OCI-LY7 (cell line): ENCODE results near the gene DGKH. TPM values are rescaled to one million over a fixed set of nuclear protein-coding genes. Genes with fewer than 3 reads are reported as not detected.

Source experiments
- BruUV-seq: library from RNA; stranded (reverse); fragments of 400-500 nt; replicated peaks from 2 replicates; lab custom pipeline; 2021; lab: Mats Ljungman, UMichigan
- CTCF ChIA-PET: fragments of 300-600 bp; sonication (Branson Sonifier 250); formaldehyde crosslinking; loops from one replicate; lab custom pipeline; 2022; ENCODE audit warnings: antibody characterized with exemption; ENCODE audit not compliant: unreplicated experiment; lab: Charles Lee
- POLR2A ChIA-PET: fragments of 300-600 bp; sonication (Branson Sonifier 250); formaldehyde crosslinking; loops from one replicate; lab custom pipeline; 2022; ENCODE audit warnings: antibody characterized with exemption; lab: Charles Lee
- DNase-seq: peaks from one replicate; pipeline ENCODE4 v3.0.0-alpha.2; 2015; ENCODE audit warnings: low spot score
- H2AFZ ChIP-seq: fragments of 200-600 bp; sonication (generic), shearing (Covaris generic); 2 replicates; pipeline ENCODE4 v1.6.1; 2014; ENCODE audit warnings: mild to moderate bottlenecking, antibody characterized with exemption, low read length, moderate library complexity
- H3K27ac ChIP-seq: fragments of 200-600 bp; sonication (generic); 2 replicates; pipeline ENCODE4 v1.5.1; 2014; ENCODE audit warnings: mixed run types, low read depth, mild to moderate bottlenecking, moderate library complexity, low read length, inconsistent platforms; ENCODE audit not compliant: poor library complexity, severe bottlenecking
- H3K36me3 ChIP-seq: fragments of 200-600 bp; sonication (generic); 2 replicates; pipeline ENCODE4 v1.6.1; 2014; ENCODE audit warnings: mild to moderate bottlenecking, antibody characterized with exemption, low read length, moderate library complexity, mixed read lengths; ENCODE audit not compliant: insufficient read depth
- H3K4me1 ChIP-seq: fragments of 200-600 bp; sonication (generic); 2 replicates; pipeline ENCODE4 v1.5.1; 2014; ENCODE audit warnings: mild to moderate bottlenecking, low read length; ENCODE audit not compliant: insufficient read depth, poor library complexity, severe bottlenecking
- H3K4me2 ChIP-seq: fragments of 200-600 bp; sonication (generic); 2 replicates; pipeline ENCODE4 v1.6.1; 2014; ENCODE audit warnings: mild to moderate bottlenecking, low read length
- H3K4me3 ChIP-seq: fragments of 200-600 bp; sonication (generic); 2 replicates; pipeline ENCODE4 v1.5.1; 2014; ENCODE audit warnings: mild to moderate bottlenecking, low read depth, low read length; ENCODE audit not compliant: poor library complexity, severe bottlenecking
- H3K79me2 ChIP-seq: fragments of 200-600 bp; sonication (generic); 2 replicates; pipeline ENCODE4 v1.6.1; 2016; ENCODE audit warnings: low read depth, mild to moderate bottlenecking, low read length, moderate library complexity, mixed read lengths; ENCODE audit not compliant: insufficient read depth
- H3K9me2 ChIP-seq: fragments of 200-600 bp; sonication (generic); 2 replicates; pipeline ENCODE4 v1.6.1; 2016; ENCODE audit warnings: mild to moderate bottlenecking, low read length, mixed read lengths; ENCODE audit not compliant: insufficient read depth
- H3K9me3 ChIP-seq: fragments of 200-600 bp; sonication (generic); 2 replicates; pipeline ENCODE4 v1.6.1; 2014; ENCODE audit warnings: mild to moderate bottlenecking, mixed run types, low read length, mixed read lengths
- H4K20me1 ChIP-seq: fragments of 200-600 bp; sonication (generic); 2 replicates; pipeline ENCODE4 v1.6.1; 2014; ENCODE audit warnings: mild to moderate bottlenecking, antibody characterized with exemption, low read length, moderate library complexity, mixed read lengths; ENCODE audit not compliant: insufficient read depth
- CTCF ChIP-seq: fragments of 200-600 bp; sonication (generic); conservative IDR thresholded peaks from 2 replicates; pipeline ENCODE4 v1.5.1; 2014; ENCODE audit warnings: mild to moderate bottlenecking, antibody characterized with exemption, low read length, moderate library complexity, mixed read lengths
- EZH2phosphoT487 ChIP-seq: fragments of 200-600 bp; sonication (generic); IDR thresholded peaks from 2 replicates; pipeline ENCODE4 v1.6.1; 2018; ENCODE audit warnings: low read depth, borderline replicate concordance, mild to moderate bottlenecking, mixed run types, antibody characterized with exemption, low read length, moderate library complexity, mixed read lengths
- intact Hi-C: fragments of 100-400 bp; cut with micrococcal nuclease; formaldehyde crosslinking; loops from one replicate; pipeline ENCODE4 v1.10.0; 2022; ENCODE audit not compliant: unreplicated experiment
- total RNA-seq, 2 experiments: library from RNA; depleted of rRNA in 1 of 2; stranded (reverse); fragments of >200 nt in 1 of 2; shearing (Covaris generic) in 1 of 2; gene quantifications; 2 replicates each; pipeline ENCODE4 v1.2.3, GENCODE V29; 2014 to 2022

Gene DGKH
- total RNA-seq, 2 experiments from 2014 or later: 6.2 to 16.1 TPM

GRCh38 chr13:42246541-42246940, 198.1 kb downstream of the DGKH start:
- H3K79me2 ChIP-seq: no peaks in the 10 kb centered on the region
- POLR2A ChIA-PET: interaction anchor here (1.4 kb wide), 1 partner anchor 18 kb away, joined by 3 read pairs; no protein-coding TSS in a partner anchor
- CTCF ChIA-PET: no interaction called here

GRCh38 chr13:42247883-42248282, 199.4 kb downstream of the DGKH start:
- Histone ChIP-seq H3K36me3 (no peaks in the 10 kb centered on the region), H3K9me2 (no peaks in the 10 kb centered on the region), H3K9me3 (no peaks in the 10 kb centered on the region), H3K4me1 (no peaks in the 10 kb centered on the region), H3K4me2 (no peak overlapping the region), H3K4me3 (no peak overlapping the region), H3K79me2 (no peaks in the 10 kb centered on the region), H3K27ac (no peak overlapping the region), H4K20me1 (no peaks in the 10 kb centered on the region), H2AFZ (no peak overlapping the region)
- ChIA-PET POLR2A (interaction anchor here (1.4 kb wide), 1 partner anchor 17 kb away, joined by 3 read pairs; no protein-coding TSS in a partner anchor), CTCF (no interaction called here)
- TF ChIP-seq CTCF (no peak), EZH2phosphoT487 (no peak)
- intact Hi-C loops: no loop called here
- no peak for DNase-seq
- no TSS peak for BruUV-seq

More at GRCh38 chr13:42246541-42246940, 198.1 kb downstream of the DGKH start:
- Histone ChIP-seq H3K36me3 (no peaks in the 10 kb centered on the region), H4K20me1 (no peaks in the 10 kb centered on the region), H2AFZ (no peak overlapping the region), H3K4me1 (no peaks in the 10 kb centered on the region), H3K27ac (no peak overlapping the region), H3K4me3 (no peak overlapping the region), H3K9me2 (no peaks in the 10 kb centered on the region), H3K9me3 (no peaks in the 10 kb centered on the region), H3K4me2 (no peak overlapping the region)
- intact Hi-C loops: no loop called here
- no peak for DNase-seq
- no TSS peak for BruUV-seq
- TF ChIP-seq EZH2phosphoT487 (no peak), CTCF (no peak)

- no peak overlapping the region for H3K4me2 ChIP-seq
- H3K9me2 ChIP-seq: no peaks in the 10 kb centered on the region
- H4K20me1 ChIP-seq: no peaks in the 10 kb centered on the region
- ChIA-PET POLR2A (no interaction called here), CTCF (no interaction called here)
- H3K36me3 ChIP-seq: no peaks in the 10 kb centered on the region
- no peaks in the 10 kb centered on the region for H3K9me3 ChIP-seq
- no peaks in the 10 kb centered on the region for H3K4me1 ChIP-seq
- BruUV-seq: no TSS peak
- intact Hi-C loops: no loop called here
- no peak overlapping the region for H3K27ac ChIP-seq
- no peaks in the 10 kb centered on the region for H3K79me2 ChIP-seq
- TF ChIP-seq EZH2phosphoT487: no peak
- TF ChIP-seq CTCF: no peak
- H3K4me3 ChIP-seq: no peak overlapping the region
- no peak overlapping the region for H2AFZ ChIP-seq
- DNase-seq: no peak
Measured at GRCh38 chr13:42255886-42256285, 207.4 kb downstream of the DGKH start.
